Right lobe of liver (tissue), 6 donors: Measurements from ENCODE around the gene GNPTG. TPM values are rescaled to one million over a fixed set of nuclear protein-coding genes. Genes with fewer than 3 reads are reported as not detected.

Experiments used
- ATAC-seq, 4 donors: fragments of 200-7000 bp; cut with Tn5 transposase; one replicate each; pipeline ENCODE4 v1.9.1; 2020; ENCODE audit warnings: mild to moderate bottlenecking in 4 of 4, moderate library complexity in 4 of 4
- DNase-seq, 3 donors: peaks; one replicate each; pipeline ENCODE4 v3.0.0-alpha.2; 2020
- H3K27ac ChIP-seq, 3 donors: fragments of 200-600 bp; one replicate each; pipeline ENCODE4 v1.8.0; 2022
- H3K27me3 ChIP-seq, 2 donors: fragments of 200-600 bp; one replicate each; pipeline ENCODE4 v1.8.0; 2022
- H3K36me3 ChIP-seq, 4 donors: fragments of 200-600 bp; sonication (generic) in 1 of 4; one replicate each; pipeline versions ENCODE4 v1.5.1 to v1.8.0; 2017 to 2022; ENCODE audit warnings: control low read depth in 1 of 4
- H3K4me1 ChIP-seq, 4 donors: fragments of 200-600 bp; sonication (generic) in 1 of 4; one replicate each; pipeline versions ENCODE4 v1.5.1 to v1.8.0; 2017 to 2022; ENCODE audit warnings: control low read depth in 1 of 4
- H3K4me3 ChIP-seq, 3 donors: fragments of 200-600 bp; one replicate each; pipeline ENCODE4 v1.8.0; 2022
- H3K9me3 ChIP-seq, 4 donors: fragments of 200-600 bp; sonication (generic) in 1 of 4; one replicate each; pipeline versions ENCODE4 v1.5.1 to v1.8.0; 2017 to 2022; ENCODE audit warnings: control low read depth in 1 of 4
- CTCF ChIP-seq, 4 donors: fragments of 200-600 bp in 3 of 4; fragments of 450-650 bp in 1 of 4; IDR thresholded peaks; one replicate each; pipeline versions ENCODE4 v1.5.1 to v1.8.0; 2016 to 2022; ENCODE audit warnings: antibody characterized with exemption in 4 of 4, mild to moderate bottlenecking in 2 of 4
- POLR2A ChIP-seq: fragments of 450-650 bp; IDR thresholded peaks from one replicate; pipeline ENCODE4 v1.6.1; 2017; ENCODE audit warnings: antibody characterized with exemption, mild to moderate bottlenecking
- WGBS: methylation state at CpG from one replicate; pipeline ENCODE4 v1.1.6; 2018; ENCODE audit warnings: low coverage, low lambda C conversion rate; ENCODE audit not compliant: insufficient coverage; ENCODE audit errors: missing lambda C conversion rate; 5-methylcytosine and 5-hydroxymethylcytosine counted together
- intact Hi-C, 2 donors: fragments of 100-400 bp; cut with DNase I; formaldehyde crosslinking; loops; one replicate each; pipeline versions ENCODE4 v1.11.2 to v1.14.1; 2022
- total RNA-seq, 6 experiments: library from RNA; depleted of rRNA in 2 of 6; stranded (reverse); fragments of >200 nt in 2 of 6; fragmentation: NEBNext Ultra II Directional in 3 of 6; extraction: Animal tissue kit (Norgen Biotek cat#: 25700) in 3 of 6; gene quantifications; one replicate each; pipeline versions ENCODE4 v1.1.0 to v1.2.4, GENCODE V29; 2016 to 2023
- donor health status: DM: no; HTN: yes; CAD: no.
- donor health status: DM: no; HTN: no; CAD: no.
- donor health status: DM: no; HTN: no; CAD: no.
- donor health status: DM: no; HTN: yes; CAD: no.
- donor health status: DM: no; HTN: yes; CAD: no.

GNPTG gene
- total RNA-seq, 6 experiments from 2014 or later = 44.3 to 72.8 (median 63.0) TPM

GRCh38 chr16:1401061-1401757 lies 49.5 kb downstream of the GNPTG start:
- Histone ChIP-seq H3K4me1 (no peaks in the 10 kb centered on the region), H3K4me3 (no peak overlapping the region), H3K27me3 (no peaks in the 10 kb centered on the region), H3K27ac (no peak overlapping the region), H3K9me3 (no peaks in the 10 kb centered on the region), H3K36me3 (peaks cover 0 to 33% (median 5%) of the 10 kb centered on the region in 4 donors)
- TF ChIP-seq CTCF (IDR thresholded peaks at IDR 0.05) (no peak), POLR2A (no peak)
- 83% methylated on average over 3 of the region's 29 CpGs for WGBS
- ATAC-seq (no peak), DNase-seq (no peak)
- intact Hi-C loops = no loop called here

- Histone ChIP-seq H3K36me3 (peaks cover 0 to 33% (median 5%) of the 10 kb centered on the region in 4 donors), H3K27ac (no peak overlapping the region), H3K27me3 (no peaks in the 10 kb centered on the region), H3K4me1 (no peaks in the 10 kb centered on the region), H3K9me3 (no peaks in the 10 kb centered on the region), H3K4me3 (no peak overlapping the region)
- ATAC-seq = no peak
- TF ChIP-seq POLR2A = no peak
- TF ChIP-seq CTCF (IDR thresholded peaks at IDR 0.05) = no peak
- no peak for DNase-seq
- no CpG with 5 or more reads among the region's 13 CpGs for WGBS
- intact Hi-C loops = no loop called here
These were observed 50.0 kb downstream of the GNPTG start for GRCh38 chr16:1401758-1402154.

GRCh38 chr16:1403036-1403435 lies 51.3 kb downstream of the GNPTG start:
- TF ChIP-seq POLR2A (no peak), CTCF (IDR thresholded peaks at IDR 0.05) (no peak)
- peaks cover 0 to 5% (median 0%) of the 10 kb centered on the region in 4 donors for H3K4me1 ChIP-seq
- intact Hi-C loops = no loop called here
- no CpG with 5 or more reads among the region's 22 CpGs for WGBS
- H3K9me3 ChIP-seq = no peaks in the 10 kb centered on the region
- no peak overlapping the region for H3K27ac ChIP-seq
- H3K27me3 ChIP-seq = no peaks in the 10 kb centered on the region
- no peak for ATAC-seq
- H3K36me3 ChIP-seq = peaks cover 0 to 33% (median 5%) of the 10 kb centered on the region in 4 donors
- DNase-seq = no peak
- H3K4me3 ChIP-seq = no peak overlapping the region

GRCh38 chr16:1403733-1404132 lies 52.0 kb downstream of the GNPTG start:
- Histone ChIP-seq H3K4me1 (peaks cover 0 to 10% (median 0%) of the 10 kb centered on the region in 4 donors), H3K27me3 (no peaks in the 10 kb centered on the region), H3K36me3 (peaks cover 0 to 29% (median 5%) of the 10 kb centered on the region in 4 donors), H3K27ac (no peak overlapping the region), H3K9me3 (no peaks in the 10 kb centered on the region), H3K4me3 (no peak overlapping the region)
- ATAC-seq = no peak
- TF ChIP-seq POLR2A = no peak
- TF ChIP-seq CTCF (IDR thresholded peaks at IDR 0.05) = no peak
- intact Hi-C loops = no loop called here
- 92% methylated on average over 7 of the region's 14 CpGs for WGBS
- no peak for DNase-seq
